Muscle layer of colon (tissue), 2 donors: ENCODE data around the gene WWOX.
"Not testable (repeated sequence)": the region's sequence is repeated elsewhere in the genome, so short reads cannot be mapped to it uniquely, and the experiment has no call there.

Source experiments
- H3K27ac ChIP-seq: one replicate; pipeline ENCODE4 v1.7.0; 2013; ENCODE audit warnings: low read depth, mild to moderate bottlenecking, low read length, moderate library complexity
- H3K27me3 ChIP-seq, 2 donors: one replicate each; pipeline ENCODE4 v1.7.0; 2013; ENCODE audit warnings: low read length in 2 of 2, mild to moderate bottlenecking in 2 of 2; ENCODE audit not compliant: insufficient read depth in 2 of 2, control insufficient read depth in 1 of 2
- H3K36me3 ChIP-seq: one replicate; pipeline ENCODE4 v1.7.0; 2013; ENCODE audit warnings: mild to moderate bottlenecking, low read length; ENCODE audit not compliant: insufficient read depth
- H3K4me1 ChIP-seq: one replicate; pipeline ENCODE4 v1.7.0; 2013; ENCODE audit warnings: mild to moderate bottlenecking, low read length; ENCODE audit not compliant: insufficient read depth
- H3K4me3 ChIP-seq, 2 donors: one replicate each; pipeline ENCODE4 v1.7.0; 2013; ENCODE audit warnings: low read length in 2 of 2, low read depth in 1 of 2, mild to moderate bottlenecking in 1 of 2, moderate library complexity in 1 of 2
- H3K9ac ChIP-seq: one replicate; pipeline ENCODE4 v1.7.0; 2013; ENCODE audit warnings: low read length
- H3K9me3 ChIP-seq: one replicate; pipeline ENCODE4 v1.7.0; 2013; ENCODE audit warnings: mild to moderate bottlenecking, low read length
- donor health status: abdominal sarcoma.
- donor health status: Adenocarcinoma of cecum.

WWOX gene

GRCh38 chr16:79202977-79203376, 1103.5 kb downstream of the WWOX start:
- Histone ChIP-seq H3K9me3 (no peaks in the 10 kb centered on the region), H3K9ac (no peak overlapping the region), H3K4me1 (no peaks in the 10 kb centered on the region), H3K36me3 (no peaks in the 10 kb centered on the region), H3K4me3 (no peak overlapping the region), H3K27ac (no peak overlapping the region), H3K27me3 (no peaks in the 10 kb centered on the region)

DNA sequence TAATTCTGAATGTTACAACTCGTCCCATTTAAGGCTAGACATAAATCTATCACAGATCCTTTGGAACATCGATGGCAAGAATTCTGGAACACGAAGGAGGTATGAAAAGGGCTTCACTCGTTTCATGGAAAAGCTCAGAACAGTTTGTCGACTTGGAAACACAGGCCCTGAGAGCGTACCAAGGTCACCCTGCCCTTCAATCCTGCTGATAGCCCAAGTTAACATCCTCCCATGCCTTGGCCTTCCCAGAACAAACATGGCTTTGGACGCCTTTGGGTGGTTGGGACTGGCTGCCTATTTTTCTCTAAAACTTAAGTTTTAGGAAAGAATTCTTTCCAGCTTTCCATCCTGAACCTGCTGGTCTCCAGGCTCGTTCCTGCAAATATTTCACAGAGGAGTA, 1105.0 kb downstream of the WWOX start:
- Histone ChIP-seq H3K9me3 (no peaks in the 10 kb centered on the region), H3K9ac (no peak overlapping the region), H3K4me1 (no peaks in the 10 kb centered on the region), H3K36me3 (no peaks in the 10 kb centered on the region), H3K27me3 (no peaks in the 10 kb centered on the region), H3K27ac (no peak overlapping the region), H3K4me3 (no peak overlapping the region)

DNA sequence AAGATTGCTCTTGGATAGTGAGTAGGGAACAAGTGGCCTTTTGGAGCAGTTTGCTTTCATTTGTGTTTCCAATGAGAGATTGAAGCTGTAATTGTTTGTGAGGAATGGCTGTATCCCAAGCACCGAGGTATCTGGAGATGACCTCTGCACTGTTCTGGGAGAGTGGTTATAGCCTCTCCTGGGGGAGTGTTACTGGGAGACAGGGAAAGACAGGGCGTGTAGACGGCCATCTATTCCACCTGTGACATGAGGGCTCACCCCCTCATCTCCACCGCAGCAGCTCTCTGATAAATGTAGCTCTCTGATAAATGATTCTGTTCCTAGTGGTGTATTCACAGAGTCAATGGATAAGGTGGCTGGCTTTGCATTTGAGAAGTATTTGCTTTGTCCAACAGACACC, 1107.4 kb downstream of the WWOX start:
- Histone ChIP-seq H3K27me3 (no peaks in the 10 kb centered on the region), H3K9ac (no peak overlapping the region), H3K9me3 (no peaks in the 10 kb centered on the region), H3K27ac (no peak overlapping the region), H3K4me3 (no peak overlapping the region), H3K36me3 (no peaks in the 10 kb centered on the region), H3K4me1 (no peaks in the 10 kb centered on the region)

DNA sequence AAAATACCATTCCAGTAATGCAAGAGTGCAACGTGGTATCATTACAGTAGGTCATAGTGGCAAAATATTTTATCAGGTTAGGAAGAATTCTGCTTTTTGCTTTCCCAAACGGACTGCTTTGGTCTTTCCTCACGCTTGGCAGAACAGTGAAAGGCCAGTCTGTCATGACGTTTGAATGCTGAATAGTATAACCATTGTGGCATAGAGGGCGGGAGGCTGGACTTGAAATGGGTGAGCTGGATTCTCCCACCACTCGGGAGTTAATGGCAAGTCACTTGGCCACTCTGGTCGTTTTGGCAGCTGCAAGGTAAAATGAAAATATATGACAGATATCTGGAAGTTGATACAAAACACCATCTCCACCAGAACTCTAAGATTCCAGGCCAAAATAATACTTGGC, 1109.9 kb downstream of the WWOX start:
- Histone ChIP-seq H3K9me3 (no peaks in the 10 kb centered on the region), H3K4me3 (no peak overlapping the region), H3K9ac (no peak overlapping the region), H3K27me3 (no peaks in the 10 kb centered on the region), H3K27ac (no peak overlapping the region), H3K36me3 (no peaks in the 10 kb centered on the region), H3K4me1 (no peaks in the 10 kb centered on the region)

DNA sequence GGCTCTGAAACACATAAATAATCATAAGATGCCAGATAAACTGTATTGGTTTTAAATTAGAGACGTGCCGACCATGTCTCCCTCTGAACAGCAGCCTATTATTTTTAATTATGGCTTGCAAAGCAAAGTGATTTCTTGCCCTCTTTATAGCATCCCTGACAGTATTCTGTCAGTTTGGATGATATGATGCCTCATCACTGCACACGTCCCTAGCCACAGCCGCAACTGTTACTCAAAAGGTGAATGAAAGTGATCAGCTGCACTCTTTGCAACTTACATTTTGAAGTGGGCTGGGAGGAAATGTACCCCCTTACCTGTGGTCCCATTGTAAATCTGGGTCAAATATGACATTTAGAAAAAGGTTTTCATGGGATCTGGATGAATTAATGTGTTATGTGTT, 1111.2 kb downstream of the WWOX start:
- Histone ChIP-seq H3K9me3 (no peaks in the 10 kb centered on the region), H3K27ac (no peak overlapping the region), H3K9ac (no peak overlapping the region), H3K27me3 (no peaks in the 10 kb centered on the region), H3K4me3 (no peak overlapping the region), H3K36me3 (no peaks in the 10 kb centered on the region), H3K4me1 (no peaks in the 10 kb centered on the region)

GRCh38 chr16:79211586-79211985, 1112.1 kb downstream of the WWOX start:
- Histone ChIP-seq H3K9ac (no peak overlapping the region), H3K4me1 (no peaks in the 10 kb centered on the region), H3K4me3 (no peak overlapping the region), H3K27me3 (no peaks in the 10 kb centered on the region), H3K36me3 (no peaks in the 10 kb centered on the region), H3K27ac (no peak overlapping the region), H3K9me3 (no peaks in the 10 kb centered on the region)

- no peak overlapping the region for H3K9ac ChIP-seq
- no peaks in the 10 kb centered on the region for H3K9me3 ChIP-seq
- H3K4me1 ChIP-seq: no peaks in the 10 kb centered on the region
- H3K27me3 ChIP-seq: no peaks in the 10 kb centered on the region
- H3K36me3 ChIP-seq: no peaks in the 10 kb centered on the region
- H3K4me3 ChIP-seq: no peak overlapping the region
- no peak overlapping the region for H3K27ac ChIP-seq
These were observed 1112.8 kb downstream of the WWOX start for GRCh38 chr16:79212114-79212791.

GRCh38 chr16:79213214-79213613, 1113.8 kb downstream of the WWOX start:
- peaks cover 2% of the 10 kb centered on the region for H3K4me1 ChIP-seq
- H3K36me3 ChIP-seq: no peaks in the 10 kb centered on the region
- no peaks in the 10 kb centered on the region for H3K9me3 ChIP-seq
- H3K27me3 ChIP-seq: no peaks in the 10 kb centered on the region
- H3K9ac ChIP-seq: no peak overlapping the region
- no peak overlapping the region for H3K27ac ChIP-seq
- H3K4me3 ChIP-seq: no peak overlapping the region

GRCh38 chr16:79215289-79215688, 1115.8 kb downstream of the WWOX start:
- no peak overlapping the region for H3K27ac ChIP-seq
- peaks cover 12% of the 10 kb centered on the region for H3K4me1 ChIP-seq
- H3K36me3 ChIP-seq: no peaks in the 10 kb centered on the region
- H3K9me3 ChIP-seq: no peaks in the 10 kb centered on the region
- no peaks in the 10 kb centered on the region for H3K27me3 ChIP-seq
- H3K4me3 ChIP-seq: no peak overlapping the region
- H3K9ac ChIP-seq: no peak overlapping the region

- Histone ChIP-seq H3K4me1 (peaks cover 12% of the 10 kb centered on the region), H3K27me3 (no peaks in the 10 kb centered on the region), H3K36me3 (no peaks in the 10 kb centered on the region), H3K9me3 (no peaks in the 10 kb centered on the region), H3K27ac (no peak overlapping the region), H3K4me3 (no peak overlapping the region), H3K9ac (no peak overlapping the region)
These were observed 1118.0 kb downstream of the WWOX start for GRCh38 chr16:79217375-79218011.

- H3K4me1 ChIP-seq: peaks cover 12% of the 10 kb centered on the region
- no peak overlapping the region for H3K27ac ChIP-seq
- H3K36me3 ChIP-seq: no peaks in the 10 kb centered on the region
- H3K9me3 ChIP-seq: no peaks in the 10 kb centered on the region
- no peak overlapping the region for H3K4me3 ChIP-seq
- no peaks in the 10 kb centered on the region for H3K27me3 ChIP-seq
- no peak overlapping the region for H3K9ac ChIP-seq
These were observed 1118.9 kb downstream of the WWOX start for GRCh38 chr16:79218351-79218750.

DNA sequence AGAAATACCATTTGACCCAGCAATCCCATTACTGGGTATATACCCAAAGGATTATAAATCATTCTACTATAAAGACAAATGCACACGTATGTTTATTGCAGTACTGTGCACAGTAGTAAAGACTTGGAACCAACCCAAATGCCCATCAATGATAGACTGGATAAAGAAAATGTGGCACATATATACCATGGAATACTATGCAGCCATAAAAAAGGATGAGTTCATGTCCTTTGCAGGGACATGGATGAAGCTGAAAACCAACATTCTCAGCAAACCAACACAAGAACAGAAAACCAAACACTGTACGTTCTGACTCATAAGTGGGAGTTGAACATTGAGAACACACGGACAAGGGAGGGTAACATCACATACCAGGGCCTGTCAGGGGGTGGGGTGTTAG, 1126.5 kb downstream of the WWOX start:
- H3K4me3 ChIP-seq, H3K36me3 ChIP-seq, H3K9ac ChIP-seq, H3K9me3 ChIP-seq, H3K4me1 ChIP-seq, H3K27me3 ChIP-seq, H3K27ac ChIP-seq: not testable (repeated sequence)
